ENCODE results near the gene ZNF48. TPM values are rescaled to one million over a fixed set of nuclear protein-coding genes. Genes with fewer than 3 reads are reported as not detected.

ZNF48 gene
- 10 to 100 TPM in 2 of 4 donors, 1 to 10 TPM in 2; 4.4 to 12.7 (median 8.7) TPM for total RNA-seq

GRCh38 chr16:30395155-30395991 is at the start of gene ZNF48:
ZNF48 (plus strand) TSS chr16:30395420; CDS start chr16:30395795, 375 bp downstream.
- TF ChIP-seq POLR2A (IDR thresholded peaks at IDR 0.05) = peak; percentile 54 to 62
- TF ChIP-seq CTCF (IDR thresholded peaks at IDR 0.05 in 4 of 5, conservative IDR thresholded peaks at IDR 0.05 in 1 of 5) = peak in 4 of 5 experiments; percentile 65 to 81 (median 74)
- H3K4me3 ChIP-seq = peak within 1 kb of the TSS; percentile 75 to 86 (median 79)
- ATAC-seq = peak; percentile 83 to 88
- intact Hi-C loops (cut with DNase I; ENCODE audit: low total_unique reads) = loop anchor here (1.0 kb wide), 2 partner anchors 12 to 17 kb away; partner anchors contain the start of gene ZNF771
- H3K27ac ChIP-seq = peak within 1 kb of the TSS; percentile 77 to 88 (median 86)
- in situ Hi-C loops (cut with MboI; ENCODE audit: low sequenced_read_pairs in 4 of 4) = no loop called here
- peak; percentile 66 to 84 for DNase-seq
- H3K9me3 ChIP-seq = no peaks in the 10 kb centered on the region
- no peaks in the 10 kb centered on the region for H3K27me3 ChIP-seq
- H3K36me3 ChIP-seq = peaks cover 0 to 17% of the 10 kb centered on the region in 2 donors
- H3K4me1 ChIP-seq = peaks cover 12 to 22% of the 10 kb centered on the region in 2 donors

- Histone ChIP-seq H3K4me3 (no peak overlapping the region), H3K27me3 (no peaks in the 10 kb centered on the region), H3K4me1 (peaks cover under 1 to 2% of the 10 kb centered on the region in 2 donors), H3K36me3 (no peaks in the 10 kb centered on the region), H3K27ac (no peak overlapping the region), H3K9me3 (no peaks in the 10 kb centered on the region)
- ATAC-seq (no peak), DNase-seq (no peak)
- in situ Hi-C loops (cut with MboI; ENCODE audit: low sequenced_read_pairs in 4 of 4) = no loop called here
- intact Hi-C loops (cut with DNase I; ENCODE audit: low total_unique reads) = no loop called here
- TF ChIP-seq POLR2A (IDR thresholded peaks at IDR 0.05) = no peak
- no peak for TF ChIP-seq CTCF (IDR thresholded peaks at IDR 0.05 in 4 of 5, conservative IDR thresholded peaks at IDR 0.05 in 1 of 5)
Measured at GRCh38 chr16:30346286-30346685, 48.9 kb upstream of the ZNF48 start.

GRCh38 chr16:30348113-30348512 is 47.1 kb upstream of the ZNF48 start:
- in situ Hi-C loops (cut with MboI; ENCODE audit: low sequenced_read_pairs in 4 of 4) (no loop called here), intact Hi-C loops (cut with DNase I; ENCODE audit: low total_unique reads) (no loop called here)
- DNase-seq = no peak
- H3K9me3 ChIP-seq = no peaks in the 10 kb centered on the region
- no peak for ATAC-seq
- peaks cover 15 to 17% of the 10 kb centered on the region in 2 donors for H3K4me1 ChIP-seq
- peaks cover 0 to 9% of the 10 kb centered on the region in 2 donors for H3K36me3 ChIP-seq
- TF ChIP-seq POLR2A (IDR thresholded peaks at IDR 0.05) = no peak
- TF ChIP-seq CTCF (IDR thresholded peaks at IDR 0.05 in 4 of 5, conservative IDR thresholded peaks at IDR 0.05 in 1 of 5) = no peak
- H3K4me3 ChIP-seq = no peak overlapping the region
- H3K27ac ChIP-seq = no peak overlapping the region
- no peaks in the 10 kb centered on the region for H3K27me3 ChIP-seq

- DNase-seq (no peak), ATAC-seq (no peak)
- in situ Hi-C loops (cut with MboI; ENCODE audit: low sequenced_read_pairs in 4 of 4) = no loop called here
- H3K4me3 ChIP-seq = no peak overlapping the region
- no peak for TF ChIP-seq CTCF (IDR thresholded peaks at IDR 0.05 in 4 of 5, conservative IDR thresholded peaks at IDR 0.05 in 1 of 5)
- no peak for TF ChIP-seq POLR2A (IDR thresholded peaks at IDR 0.05)
- no peaks in the 10 kb centered on the region for H3K27me3 ChIP-seq
- peaks cover 0 to 16% of the 10 kb centered on the region in 2 donors for H3K36me3 ChIP-seq
- intact Hi-C loops (cut with DNase I; ENCODE audit: low total_unique reads) = no loop called here
- no peak overlapping the region for H3K27ac ChIP-seq
- peaks cover 23 to 25% of the 10 kb centered on the region in 2 donors for H3K4me1 ChIP-seq
- no peaks in the 10 kb centered on the region for H3K9me3 ChIP-seq
Measured at GRCh38 chr16:30348929-30349328, 46.3 kb upstream of the ZNF48 start.

Data from gastrocnemius medialis (tissue), 4 donors.